Suppressor macrophage treated with lipopolysaccharide for 1 hour (primary cell): ENCODE measurements around the gene PTPRT.
"Not testable (repeated sequence)": the region's sequence is repeated elsewhere in the genome, so short reads cannot be mapped to it uniquely, and the experiment has no call there.

ENCODE experiments used
- DNase-seq, 3 donors: peaks; one replicate each; pipeline ENCODE4 v3.0.0-alpha.2; 2020 to 2022

PTPRT gene

GRCh38 chr20:42900764-42901163, 288.9 kb downstream of the PTPRT start:
- not testable (repeated sequence) for DNase-seq

GRCh38 chr20:42895020-42895419, 294.7 kb downstream of the PTPRT start:
- DNase-seq: no peak

GRCh38 chr20:42894483-42894882, 295.2 kb downstream of the PTPRT start:
- no peak for DNase-seq

GRCh38 chr20:42889517-42889916, 300.2 kb downstream of the PTPRT start:
- DNase-seq: no peak

GRCh38 chr20:42887281-42887680, 302.4 kb downstream of the PTPRT start:
- DNase-seq: no peak

GRCh38 chr20:42886801-42887200, 302.9 kb downstream of the PTPRT start:
- no peak for DNase-seq

GRCh38 chr20:42886046-42886445, 303.7 kb downstream of the PTPRT start:
- DNase-seq: no peak

GRCh38 chr20:42875581-42875980, 314.1 kb downstream of the PTPRT start:
- no peak for DNase-seq

GRCh38 chr20:42873259-42873658, 316.4 kb downstream of the PTPRT start:
- no peak for DNase-seq

- no peak for DNase-seq
These were observed 325.6 kb downstream of the PTPRT start for GRCh38 chr20:42864116-42864515.

GRCh38 chr20:42862446-42862845, 327.3 kb downstream of the PTPRT start:
- DNase-seq: no peak

- DNase-seq: no peak
These were observed 332.3 kb downstream of the PTPRT start for GRCh38 chr20:42857446-42857845.

GRCh38 chr20:42855896-42856295, 333.8 kb downstream of the PTPRT start:
- no peak for DNase-seq

- no peak for DNase-seq
These were observed 337.0 kb downstream of the PTPRT start for GRCh38 chr20:42852691-42853090.

- DNase-seq: no peak
These were observed 342.8 kb downstream of the PTPRT start for GRCh38 chr20:42846784-42847490.

- no peak for DNase-seq
These were observed 345.0 kb downstream of the PTPRT start for GRCh38 chr20:42844751-42845150.

- DNase-seq: no peak
These were observed 352.2 kb downstream of the PTPRT start for GRCh38 chr20:42837456-42837855.

GRCh38 chr20:42836339-42836738, 353.4 kb downstream of the PTPRT start:
- DNase-seq: no peak

- no peak for DNase-seq
These were observed 381.8 kb downstream of the PTPRT start for GRCh38 chr20:42807876-42808275.

GRCh38 chr20:42795111-42795695, 394.5 kb downstream of the PTPRT start:
- no peak for DNase-seq

- no peak for DNase-seq
These were observed 397.7 kb downstream of the PTPRT start for GRCh38 chr20:42792052-42792451.

- DNase-seq: no peak
These were observed 399.6 kb downstream of the PTPRT start for GRCh38 chr20:42790111-42790510.

GRCh38 chr20:42788707-42789106, 401.0 kb downstream of the PTPRT start:
- no peak for DNase-seq

GRCh38 chr20:42785041-42785440, 404.7 kb downstream of the PTPRT start:
- DNase-seq: no peak

GRCh38 chr20:42779216-42779615, 410.5 kb downstream of the PTPRT start:
- no peak for DNase-seq
